Upper lobe of left lung (tissue), 4 donors: ENCODE results near the gene TPST2.

Source experiments
- CTCF ChIP-seq, 6 experiments: fragments of 450-650 bp in 4 of 6; fragments of 200-600 bp in 2 of 6; sonication (generic) in 2 of 6; IDR thresholded peaks; one replicate each; pipeline ENCODE4 v1.5.1; 2016 to 2019; ENCODE audit warnings: antibody characterized with exemption in 6 of 6
- EP300 ChIP-seq, 4 donors: sonication (generic); formaldehyde crosslinking; IDR thresholded peaks; one replicate each; pipeline ENCODE4 v1.5.1; 2017; ENCODE audit warnings: antibody characterized with exemption in 4 of 4, control low read depth in 2 of 4
- POLR2A ChIP-seq, 4 donors: fragments of 450-650 bp; IDR thresholded peaks; one replicate each; pipeline ENCODE4 v1.5.1; 2016 to 2017; ENCODE audit warnings: antibody characterized with exemption in 4 of 4, mild to moderate bottlenecking in 2 of 4
- POLR2AphosphoS5 ChIP-seq, 2 donors: sonication (generic); formaldehyde crosslinking; IDR thresholded peaks; one replicate each; pipeline ENCODE4 v1.5.1; 2017; ENCODE audit warnings: antibody characterized with exemption in 2 of 2

GRCh38 chr22:26610996-26611395, 21.1 kb upstream of the TPST2 start:
- TF ChIP-seq POLR2AphosphoS5 (IDR thresholded peaks at IDR 0.05) (no peak), CTCF (IDR thresholded peaks at IDR 0.05) (no peak), POLR2A (IDR thresholded peaks at IDR 0.05) (no peak), EP300 (IDR thresholded peaks at IDR 0.05) (no peak)
